Superior temporal gyrus (tissue), 1 donor: ENCODE results near the gene TNFRSF1A.

ENCODE experiments used
- DNase-seq: peaks from one replicate; pipeline ENCODE4 v3.0.0-alpha.2; 2016; ENCODE audit errors: extremely low spot score

TNFRSF1A gene

DNA sequence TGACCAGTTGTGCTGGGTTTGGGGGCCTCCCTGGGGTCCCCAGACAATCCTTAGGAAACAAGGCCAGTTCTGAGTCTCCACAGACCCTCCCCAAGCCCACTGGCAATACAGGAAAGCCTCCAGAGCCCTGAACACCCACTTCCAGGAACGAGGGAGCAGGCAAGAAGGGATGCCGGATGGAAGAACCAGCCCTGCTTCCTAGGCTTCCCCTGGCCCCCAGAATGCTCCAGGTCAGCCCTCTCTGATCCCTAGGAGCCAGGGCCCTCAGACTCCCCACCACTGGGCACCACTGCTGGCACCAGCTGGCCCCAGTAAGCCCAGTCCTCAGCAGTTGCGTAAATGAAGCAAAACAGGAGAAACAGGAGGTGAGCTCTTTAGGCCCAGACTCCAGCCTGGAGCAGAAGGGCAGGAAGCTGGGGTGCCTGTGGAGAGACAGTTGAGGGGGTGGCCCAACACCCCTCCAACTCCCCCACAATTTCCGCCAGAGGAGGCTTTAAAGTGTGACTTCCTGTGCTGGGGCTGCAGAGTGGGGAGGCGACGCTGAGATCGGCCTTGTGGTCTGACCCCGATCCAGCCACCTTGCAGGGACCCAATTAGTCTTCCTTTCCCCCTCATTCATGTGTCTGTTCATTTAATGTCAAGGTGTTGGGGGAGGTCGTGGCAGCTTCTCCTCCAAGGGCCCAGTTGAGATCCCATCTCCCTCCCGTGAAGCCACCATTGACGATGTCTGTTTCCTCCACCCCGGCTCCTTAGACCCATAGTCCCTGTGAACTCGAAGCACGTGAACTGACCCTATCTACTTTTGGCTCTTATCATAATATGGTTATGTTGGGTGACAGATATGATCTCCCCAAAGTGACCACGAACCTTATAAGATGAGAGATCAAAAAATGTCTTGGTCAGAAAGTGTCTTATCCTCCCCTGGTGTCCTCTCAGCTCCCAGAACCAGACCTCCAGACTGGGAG, 4.7 kb downstream of the TNFRSF1A start:
- DNase-seq = no peak

DNA sequence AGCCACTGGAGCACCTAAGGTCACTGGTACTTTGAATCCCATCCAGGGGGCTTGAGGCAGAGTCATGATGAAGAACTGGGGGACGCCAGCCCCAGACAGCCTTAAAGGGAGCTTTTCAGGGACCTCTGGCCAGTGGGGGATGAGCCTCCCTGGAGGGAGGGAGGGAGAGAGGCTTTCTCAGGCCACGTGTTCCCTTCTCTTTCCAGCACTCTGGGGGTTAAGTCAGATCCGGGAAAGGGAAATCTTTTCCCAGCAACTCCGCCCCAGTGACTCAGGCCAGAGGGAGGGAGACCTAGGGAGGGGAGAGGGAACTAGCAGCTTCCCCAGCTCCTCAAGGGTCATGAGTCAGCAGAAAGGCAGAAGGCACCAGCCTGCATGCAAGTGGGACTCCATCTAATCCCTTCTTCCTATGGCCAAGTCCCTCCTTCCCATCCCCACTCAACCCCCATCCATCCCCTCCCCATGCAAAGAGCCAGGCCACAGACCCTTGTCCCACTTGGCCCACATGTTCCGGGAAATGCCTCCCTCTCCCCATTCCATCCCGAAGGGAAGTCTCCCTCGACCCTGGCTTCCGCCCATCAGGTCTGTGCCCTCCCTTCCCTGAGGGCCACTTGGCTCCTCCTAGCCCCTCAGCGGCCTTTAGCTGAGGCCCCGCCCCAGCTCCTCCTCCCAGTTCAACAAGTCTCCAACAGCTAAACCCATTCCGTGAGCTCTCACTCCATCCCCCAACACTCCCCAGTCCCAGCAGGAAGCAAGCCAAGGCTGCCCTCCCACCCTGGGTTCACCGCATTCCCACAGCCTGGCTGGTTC, 5.6 kb downstream of the TNFRSF1A start:
- DNase-seq = peak; percentile 34

DNA sequence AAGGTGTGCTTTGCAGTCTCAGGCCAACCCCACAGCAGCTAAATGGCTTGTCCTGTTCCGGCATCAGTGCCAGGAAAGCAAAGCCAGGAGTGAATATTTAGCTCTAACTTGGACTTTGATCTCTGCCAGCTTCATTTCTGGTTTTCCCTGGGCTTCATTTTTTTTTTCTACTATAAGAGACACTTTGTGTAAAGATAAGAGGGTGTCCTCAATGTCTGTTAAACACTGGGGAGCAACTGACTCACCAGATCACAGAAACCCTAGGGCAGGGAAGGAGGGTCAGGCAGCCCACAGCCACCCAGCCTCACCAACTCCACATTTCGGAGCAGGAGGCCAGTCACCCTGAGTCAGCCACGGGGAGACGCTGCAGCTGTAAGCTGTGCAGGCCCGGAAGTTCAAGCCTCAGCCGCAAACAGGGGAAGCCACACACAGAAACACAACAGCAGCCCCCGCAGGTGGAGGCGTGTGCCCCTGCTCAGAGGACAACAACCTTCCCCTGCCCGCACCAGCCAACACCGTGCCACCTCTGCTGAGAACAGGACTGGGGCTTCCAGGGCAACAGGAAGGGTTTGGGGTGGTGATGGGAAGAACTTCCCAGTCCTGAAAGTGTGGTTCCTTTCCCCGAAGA, 6.3 kb downstream of the TNFRSF1A start:
- DNase-seq = no peak

DNA sequence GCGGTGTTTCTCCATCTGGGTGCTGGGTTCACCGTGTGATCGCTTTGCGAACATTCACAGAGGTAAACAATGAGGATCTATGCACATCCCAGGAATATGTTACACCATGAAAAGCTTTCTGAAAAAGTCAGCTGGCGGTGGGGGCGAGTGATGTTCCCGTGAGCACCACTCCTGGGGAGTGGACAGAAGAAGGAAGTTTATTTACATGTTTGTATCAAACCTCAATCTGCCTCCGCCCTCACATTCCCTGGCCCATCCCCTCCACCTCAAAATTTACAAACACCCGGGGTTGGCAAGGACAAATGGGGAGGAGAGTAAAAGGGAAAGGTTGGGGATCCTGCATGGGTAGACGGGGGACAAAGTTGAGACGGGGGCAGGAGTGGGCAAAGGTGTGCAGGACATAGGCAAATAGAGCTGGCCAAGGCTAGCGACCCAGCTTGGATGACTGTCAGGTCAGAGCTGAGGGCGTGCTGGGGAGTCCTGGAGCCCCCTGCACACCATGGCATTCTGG, 6.9 kb downstream of the TNFRSF1A start:
- DNase-seq = no peak

DNA sequence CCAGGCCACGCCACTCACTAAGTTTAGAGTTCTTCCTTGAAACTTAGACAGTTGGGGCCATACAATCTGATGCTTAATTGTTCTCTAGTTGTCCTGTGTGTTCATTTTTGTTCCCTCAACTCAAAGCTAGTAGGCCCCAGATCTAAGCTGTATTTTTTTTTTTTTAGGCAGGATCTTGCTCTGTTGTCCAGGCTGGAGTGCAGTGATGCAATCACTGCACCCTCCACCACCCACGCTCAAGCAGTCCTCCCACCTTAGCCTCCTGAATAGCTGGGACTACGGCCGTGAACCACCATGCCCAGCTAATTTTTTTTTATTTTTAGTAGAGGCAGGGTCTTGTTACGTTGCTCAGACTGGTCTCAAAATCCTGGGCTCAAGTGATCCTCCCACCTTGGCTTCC, 7.5 kb downstream of the TNFRSF1A start:
- no peak for DNase-seq

DNA sequence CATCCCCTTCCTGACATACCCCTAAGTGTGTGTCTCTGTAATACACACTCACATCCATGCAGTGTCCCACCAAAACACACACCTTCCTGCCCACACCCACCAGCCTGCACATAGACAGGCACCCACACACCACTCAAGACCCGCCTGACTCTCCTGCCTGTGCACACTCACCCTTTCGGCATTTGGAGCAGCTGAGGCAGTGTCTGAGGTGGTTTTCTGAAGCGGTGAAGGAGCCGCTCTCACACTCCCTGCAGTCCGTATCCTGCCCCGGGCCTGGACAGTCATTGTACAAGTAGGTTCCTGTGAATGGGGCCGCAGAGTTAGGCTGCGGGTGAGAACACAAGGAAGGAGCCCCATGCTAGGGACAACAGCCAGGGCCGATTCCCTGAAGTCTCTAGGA, 8.3 kb downstream of the TNFRSF1A start:
- DNase-seq = no peak

DNA sequence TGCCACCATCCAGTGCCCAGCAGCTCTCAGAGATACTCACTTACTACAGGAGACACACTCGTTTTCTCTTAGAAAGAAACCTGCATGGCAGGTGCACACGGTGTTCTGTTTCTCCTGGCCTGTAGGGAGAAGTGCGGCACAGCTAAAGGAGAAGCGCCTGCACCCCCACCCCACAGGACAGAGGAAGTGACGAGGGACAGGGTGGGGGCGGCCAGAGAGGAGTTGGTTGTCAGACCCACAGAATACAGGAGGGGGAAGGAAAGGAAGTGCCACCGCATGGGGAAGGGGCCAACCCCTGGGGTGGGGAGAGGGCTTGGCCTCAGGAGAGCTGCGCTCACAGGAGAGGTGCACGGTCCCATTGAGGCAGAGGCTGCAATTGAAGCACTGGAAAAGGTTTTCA, 8.8 kb downstream of the TNFRSF1A start:
- no peak for DNase-seq

DNA sequence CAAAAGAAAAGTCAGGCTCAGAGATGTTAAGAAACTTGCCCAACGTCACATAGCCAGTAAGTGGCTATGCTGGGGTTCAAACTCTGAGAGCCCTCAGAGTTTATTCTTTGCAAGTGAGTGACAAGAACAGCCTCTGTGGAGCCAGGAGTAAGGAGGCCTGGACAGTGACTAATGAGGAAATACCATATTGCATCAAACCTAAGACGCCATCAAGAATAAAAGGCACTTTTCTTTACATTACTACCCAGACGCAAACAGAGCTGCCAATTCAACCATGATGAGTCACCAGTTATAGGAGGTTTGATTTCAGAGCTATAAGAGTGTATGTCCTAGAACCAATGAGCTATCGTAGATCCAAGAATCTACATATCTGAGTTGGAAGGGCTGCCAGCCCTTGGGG, 9.4 kb downstream of the TNFRSF1A start:
- DNase-seq = no peak

DNA sequence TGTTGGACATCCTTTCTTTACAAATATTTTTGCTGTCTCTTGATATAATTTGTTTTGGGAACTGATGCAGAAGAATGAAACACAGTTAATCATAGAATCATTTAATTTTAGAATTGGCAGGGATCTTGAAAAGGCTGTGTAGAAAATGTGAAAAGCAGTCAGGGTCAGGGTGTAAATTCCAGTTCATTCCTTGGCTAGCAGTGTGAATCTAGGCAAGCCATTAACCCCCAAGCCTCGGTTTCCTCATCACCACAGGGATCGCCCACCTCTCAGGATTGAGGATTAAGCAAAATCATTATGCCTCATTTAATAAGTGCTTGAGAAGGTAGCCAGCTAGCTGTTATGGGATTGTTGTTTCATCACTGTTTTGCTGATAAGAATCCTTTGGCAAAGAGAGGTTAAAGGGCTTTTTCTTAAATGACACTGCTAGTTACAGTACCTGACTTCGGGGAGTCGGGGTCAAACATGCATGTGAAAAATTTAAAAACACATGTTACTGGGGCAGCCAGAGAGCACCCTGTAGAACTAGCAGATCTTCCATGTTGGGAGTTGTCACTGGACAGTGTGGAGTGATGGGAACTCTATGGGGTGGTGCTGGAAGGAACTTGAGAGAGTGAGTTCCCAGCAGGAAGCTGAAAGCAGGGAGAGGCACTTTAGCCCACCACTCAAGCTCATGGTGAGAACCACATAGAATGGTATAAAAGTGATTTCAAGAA, 10.7 kb downstream of the TNFRSF1A start:
- no peak for DNase-seq

DNA sequence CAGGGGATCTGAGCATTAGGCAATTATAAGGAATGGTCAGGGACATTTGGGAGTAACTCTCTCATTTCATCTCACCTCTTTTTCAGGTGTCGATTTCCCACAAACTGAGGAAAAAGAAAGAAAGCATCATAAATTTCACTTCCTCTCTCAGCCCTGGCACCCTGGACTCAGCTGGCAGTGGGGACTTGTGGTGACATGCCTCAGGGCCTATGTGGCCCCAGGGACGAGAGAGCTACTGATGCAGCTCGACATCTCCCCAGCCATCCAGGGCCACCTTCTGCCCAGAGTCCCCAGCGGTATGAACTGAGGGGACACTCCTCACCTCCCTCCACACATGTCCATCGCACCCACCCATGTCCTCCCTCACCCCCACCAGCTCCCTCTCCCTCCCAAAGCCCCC, 11.7 kb downstream of the TNFRSF1A start:
- no peak for DNase-seq

DNA sequence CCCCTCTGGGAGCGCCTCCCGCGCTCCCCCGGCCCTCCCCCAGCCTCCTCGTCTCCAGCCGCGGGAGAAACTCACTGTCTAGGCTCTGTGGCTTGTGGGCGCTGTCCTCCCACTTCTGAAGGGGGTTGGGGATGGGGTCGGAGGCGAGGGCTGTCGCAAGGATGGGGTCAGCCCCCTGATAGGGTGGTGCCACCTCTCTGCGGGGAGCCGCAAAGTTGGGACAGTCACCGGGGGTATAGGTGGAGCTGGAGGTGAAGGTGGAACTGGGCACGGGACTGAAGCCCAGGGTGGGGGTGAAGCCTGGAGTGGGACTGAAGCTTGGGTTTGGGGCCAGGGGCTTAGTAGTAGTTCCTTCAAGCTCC, 12.2 kb downstream of the TNFRSF1A start:
- DNase-seq = no peak

DNA sequence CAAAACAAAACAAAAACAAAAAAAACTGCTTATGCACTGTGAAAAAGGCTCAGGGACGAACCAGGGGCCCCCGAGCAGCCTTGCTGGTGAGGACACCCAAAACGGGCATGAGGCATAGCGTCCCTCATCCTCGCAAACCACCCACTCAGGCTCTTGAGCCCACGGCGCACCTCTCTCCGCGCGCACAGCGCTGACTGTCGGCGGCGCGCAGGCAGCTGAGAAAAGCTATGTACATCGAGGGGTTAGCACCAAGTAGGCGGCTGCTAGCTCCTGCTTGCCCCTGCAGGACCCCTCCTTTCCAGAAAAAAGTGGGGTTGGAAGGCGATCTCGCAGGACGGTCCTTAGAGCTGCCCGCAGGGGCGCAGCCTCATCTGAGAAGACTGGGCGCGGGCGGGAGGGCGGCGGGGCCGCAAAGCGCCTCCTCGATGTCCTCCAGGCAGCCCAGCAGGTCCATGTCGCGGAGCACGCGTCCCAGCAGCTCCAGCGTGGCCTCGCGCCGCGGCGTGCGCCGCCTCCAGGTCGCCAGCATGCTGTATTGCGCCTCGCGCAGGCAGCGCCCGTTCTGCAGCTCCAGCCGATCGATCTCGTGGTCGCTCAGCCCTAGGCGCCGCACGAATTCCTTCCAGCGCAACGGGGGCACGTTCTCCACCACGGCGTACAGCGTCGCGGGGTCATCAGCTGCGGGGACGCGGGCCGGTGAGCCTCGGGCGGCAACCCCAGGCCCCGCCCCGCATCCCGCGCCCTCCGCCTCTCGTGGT, 12.8 kb downstream of the TNFRSF1A start:
- no peak for DNase-seq

DNA sequence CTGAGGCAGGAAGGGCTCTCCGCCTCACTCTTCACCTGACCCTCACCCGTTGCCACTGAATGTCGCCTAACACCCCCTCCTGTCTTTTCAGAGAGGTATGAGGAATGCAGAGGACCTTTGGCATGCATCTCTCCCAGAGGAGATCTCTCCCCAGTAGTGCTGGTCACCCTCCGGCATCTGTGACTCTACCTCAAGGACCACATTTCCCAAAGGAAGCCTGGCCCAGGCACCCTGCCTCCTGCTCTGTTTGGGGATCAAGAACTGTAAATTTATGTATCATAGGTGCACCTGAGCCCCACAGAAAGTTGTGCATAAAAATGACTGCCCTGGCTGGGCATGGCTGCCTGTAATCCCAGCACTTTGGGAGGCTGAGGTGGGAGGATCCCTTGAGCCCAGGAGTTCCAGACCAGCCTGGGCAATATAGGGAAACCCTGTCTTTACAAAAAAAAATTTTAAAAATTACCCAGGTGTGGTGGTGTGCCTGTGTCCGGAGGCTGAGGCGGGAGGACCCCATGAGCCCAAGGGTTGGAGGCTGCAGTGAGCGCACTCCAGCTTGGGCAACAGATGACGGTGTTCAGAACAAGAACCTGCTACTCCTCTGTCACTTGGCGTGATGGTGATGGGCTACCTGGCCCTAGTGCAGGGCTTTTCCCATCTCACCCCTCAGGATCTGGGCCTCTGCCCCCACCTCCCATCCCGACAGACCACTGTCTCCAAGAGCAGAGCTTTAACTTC, 13.7 kb downstream of the TNFRSF1A start:
- DNase-seq = no peak

DNA sequence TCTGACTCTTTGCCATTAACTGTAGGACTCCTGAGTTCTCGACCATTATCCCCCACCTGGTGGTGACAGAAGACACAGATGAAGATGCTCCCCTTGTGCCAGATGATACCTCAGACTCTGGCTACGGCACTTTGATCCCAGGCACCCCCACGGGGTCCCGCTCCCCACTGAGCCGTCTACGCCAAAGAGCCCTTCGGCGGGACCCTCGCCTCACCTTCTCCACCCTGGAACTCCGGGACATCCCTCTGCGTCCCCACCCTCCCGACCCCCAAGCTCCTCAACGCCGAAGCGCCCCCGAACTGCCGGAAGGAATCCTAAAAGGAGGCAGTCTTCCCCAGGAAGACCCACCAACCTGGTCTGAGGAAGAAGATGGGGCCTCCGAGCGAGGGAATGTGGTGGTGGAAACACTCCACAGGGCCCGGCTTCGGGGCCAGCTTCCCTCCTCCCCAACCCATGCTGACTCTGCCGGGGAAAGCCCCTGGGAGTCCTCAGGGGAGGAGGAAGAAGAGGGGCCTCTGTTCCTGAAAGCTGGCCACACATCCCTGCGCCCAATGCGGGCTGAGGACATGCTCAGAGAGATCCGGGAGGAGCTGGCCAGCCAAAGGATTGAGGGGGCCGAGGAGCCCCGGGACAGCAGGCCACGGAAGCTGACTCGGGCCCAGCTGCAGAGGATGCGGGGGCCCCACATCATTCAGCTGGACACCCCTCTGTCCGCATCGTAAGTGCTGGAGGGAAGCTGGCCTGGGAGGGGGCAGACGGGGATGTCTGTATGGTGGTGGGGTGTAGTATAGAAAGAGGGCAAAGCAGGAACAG, 14.4 kb downstream of the TNFRSF1A start:
- no peak for DNase-seq

DNA sequence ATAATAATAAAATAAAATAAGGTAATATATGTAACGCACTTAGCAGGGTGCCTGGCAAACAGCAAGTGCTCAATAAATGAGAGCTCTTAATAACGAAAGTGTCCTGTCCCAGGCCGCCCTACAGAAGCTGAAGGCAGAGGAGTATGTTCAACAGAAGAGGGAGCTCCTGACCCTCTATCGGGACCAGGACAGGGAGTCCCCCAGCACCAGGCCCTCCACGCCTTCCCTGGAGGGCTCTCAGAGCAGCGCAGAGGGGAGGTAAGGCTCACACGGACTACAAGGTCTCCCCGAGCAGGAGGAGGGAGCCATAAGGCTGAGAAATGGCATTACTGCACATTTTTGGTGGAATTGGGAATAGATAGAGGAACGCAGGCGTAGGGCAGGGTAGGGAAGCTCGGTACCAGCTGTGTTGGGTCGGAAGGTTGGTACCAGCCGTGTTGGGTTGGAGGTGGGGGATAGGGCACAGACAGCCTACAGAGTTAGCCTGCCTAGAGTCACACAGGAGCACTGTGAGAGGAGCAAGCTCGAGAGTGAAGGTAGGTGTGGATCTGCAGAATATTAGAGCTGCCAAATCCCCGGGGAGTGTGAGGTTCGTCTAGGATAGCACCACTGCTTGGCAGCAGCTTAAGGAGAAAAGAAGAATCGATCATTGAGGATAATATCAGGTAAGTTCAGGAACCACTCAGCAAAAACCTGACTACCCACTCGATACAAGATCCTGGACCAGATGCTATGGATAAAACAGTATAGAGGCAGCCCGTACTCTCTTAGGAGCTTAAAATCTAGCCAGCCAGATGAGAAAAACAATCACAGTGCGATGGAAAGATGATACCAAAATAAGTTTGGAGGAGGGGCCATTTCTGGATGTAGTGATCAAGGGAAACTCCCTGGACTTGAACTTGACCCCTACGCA, 15.3 kb downstream of the TNFRSF1A start:
- no peak for DNase-seq

DNA sequence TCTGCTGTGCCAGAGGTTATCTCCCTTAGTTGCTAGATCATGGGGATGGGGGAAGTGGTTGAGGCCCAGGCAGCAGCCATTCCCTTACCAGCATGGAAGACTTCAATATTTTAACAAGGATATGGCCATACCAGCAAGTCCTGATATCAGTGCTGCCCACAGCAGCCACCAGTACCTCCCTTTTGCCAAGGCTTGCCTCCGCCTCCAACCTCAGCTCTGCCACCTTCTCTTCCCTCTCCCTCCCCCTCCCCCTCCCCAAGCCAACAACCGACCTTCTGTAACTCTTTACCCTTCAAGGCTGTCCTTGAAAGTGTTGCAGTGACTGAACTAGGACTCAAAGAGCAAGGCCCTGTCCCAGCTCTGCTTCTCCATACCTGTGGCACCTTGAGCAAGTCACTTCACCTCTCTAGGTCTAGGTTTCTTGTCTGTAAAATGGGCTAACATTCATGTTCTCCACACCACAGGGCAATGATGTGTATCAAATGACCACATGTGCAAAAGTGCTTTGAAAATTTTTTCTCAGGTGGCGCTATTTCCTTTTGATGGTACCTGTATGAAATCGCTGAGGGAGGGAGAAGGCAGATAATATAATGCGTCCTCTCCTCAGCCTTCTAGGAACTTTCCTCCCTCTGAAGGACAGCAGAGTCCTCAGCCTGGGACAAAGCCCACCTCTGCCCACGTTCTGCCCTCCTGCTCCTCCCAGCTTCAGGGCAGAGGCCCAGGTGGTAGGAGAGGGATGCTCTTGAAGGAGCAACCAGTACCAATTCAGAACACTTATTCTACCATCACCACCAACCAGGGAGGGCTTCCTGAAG, 16.7 kb downstream of the TNFRSF1A start:
- no peak for DNase-seq

DNA sequence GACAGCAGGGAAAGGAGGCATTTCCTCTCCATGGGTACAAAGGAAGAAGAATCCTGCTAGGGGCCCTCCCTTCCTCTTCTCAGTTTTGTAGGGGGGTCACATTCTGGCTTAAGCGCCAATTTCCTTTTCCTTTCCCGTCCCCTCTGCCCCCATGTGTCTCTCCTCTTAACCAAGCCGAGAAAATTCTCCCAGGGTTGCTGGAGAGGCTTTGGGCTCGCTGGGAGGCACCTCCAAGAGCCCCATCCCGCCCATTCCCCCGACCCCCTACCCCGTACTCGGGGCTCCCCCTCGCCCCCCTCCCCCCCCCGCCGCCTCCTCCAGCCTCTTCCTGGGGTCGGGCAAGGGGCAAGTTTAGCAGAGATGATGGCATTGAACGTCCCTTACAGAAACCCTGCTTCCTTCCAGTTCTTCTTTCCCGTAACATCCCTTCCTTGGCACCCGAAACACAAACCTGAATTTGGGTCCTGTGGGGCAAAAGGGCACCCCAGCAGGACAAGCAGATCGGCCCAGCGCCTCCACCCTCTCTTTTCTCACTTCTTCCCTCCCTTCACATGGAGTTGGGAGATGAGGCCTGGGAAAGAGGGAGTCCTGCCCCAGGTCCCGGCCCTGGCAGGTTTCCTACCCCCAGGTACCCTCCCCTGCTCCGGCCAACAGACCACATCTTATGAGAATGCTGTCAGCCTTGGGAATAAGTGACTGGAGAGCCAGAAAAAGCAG, 17.7 kb downstream of the TNFRSF1A start:
- no peak for DNase-seq
